Measurements from ENCODE around the gene KLF15. TPM values are rescaled to one million over a fixed set of nuclear protein-coding genes. Genes with fewer than 3 reads are reported as not detected.

The KLF15 gene
- total and polyA plus RNA-seq, 9 donors, result 13.4 to 83.3 (median 40.0) TPM

DNA sequence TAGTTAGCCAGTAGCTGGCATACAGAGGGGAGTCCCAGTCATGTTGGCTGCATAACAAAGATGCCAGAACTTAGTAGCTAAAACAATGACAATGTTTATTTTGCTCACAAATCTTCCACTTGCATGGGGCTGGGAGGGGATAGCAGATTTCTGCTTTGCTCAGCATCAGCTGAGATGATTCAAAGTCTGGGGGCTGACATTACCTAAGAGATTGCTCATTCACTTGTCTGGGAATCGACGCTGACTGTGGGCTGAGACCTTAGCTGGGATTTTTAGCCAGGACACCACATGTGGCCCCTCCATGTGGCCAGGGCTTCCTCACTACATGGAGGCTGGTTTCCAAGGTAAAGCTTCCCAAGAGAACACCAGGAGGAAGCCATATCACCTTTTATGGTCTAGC lies 24.8 kb upstream of the KLF15 start:
- Histone ChIP-seq H3K9me3 (no peaks in the 10 kb centered on the region), H3K27me3 (no peaks in the 10 kb centered on the region), H3K36me3 (no peaks in the 10 kb centered on the region), H3K4me1 (ENCODE audit: insufficient read depth) (no peaks in the 10 kb centered on the region), H3K27ac (no peak overlapping the region), H3K4me3 (no peak overlapping the region)
- intact Hi-C loops (cut with DNase I), result no loop called here
- TF ChIP-seq, protein P1, sequence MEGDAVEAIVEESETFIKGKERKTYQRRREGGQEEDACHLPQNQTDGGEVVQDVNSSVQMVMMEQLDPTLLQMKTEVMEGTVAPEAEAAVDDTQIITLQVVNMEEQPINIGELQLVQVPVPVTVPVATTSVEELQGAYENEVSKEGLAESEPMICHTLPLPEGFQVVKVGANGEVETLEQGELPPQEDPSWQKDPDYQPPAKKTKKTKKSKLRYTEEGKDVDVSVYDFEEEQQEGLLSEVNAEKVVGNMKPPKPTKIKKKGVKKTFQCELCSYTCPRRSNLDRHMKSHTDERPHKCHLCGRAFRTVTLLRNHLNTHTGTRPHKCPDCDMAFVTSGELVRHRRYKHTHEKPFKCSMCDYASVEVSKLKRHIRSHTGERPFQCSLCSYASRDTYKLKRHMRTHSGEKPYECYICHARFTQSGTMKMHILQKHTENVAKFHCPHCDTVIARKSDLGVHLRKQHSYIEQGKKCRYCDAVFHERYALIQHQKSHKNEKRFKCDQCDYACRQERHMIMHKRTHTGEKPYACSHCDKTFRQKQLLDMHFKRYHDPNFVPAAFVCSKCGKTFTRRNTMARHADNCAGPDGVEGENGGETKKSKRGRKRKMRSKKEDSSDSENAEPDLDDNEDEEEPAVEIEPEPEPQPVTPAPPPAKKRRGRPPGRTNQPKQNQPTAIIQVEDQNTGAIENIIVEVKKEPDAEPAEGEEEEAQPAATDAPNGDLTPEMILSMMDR (IDR thresholded peaks at IDR 0.05), result no peak
- TF ChIP-seq EP300 (IDR thresholded peaks at IDR 0.05) (no peak), POLR2A (IDR thresholded peaks at IDR 0.05) (no peak)
- WGBS, 3 donors, result 28 to 45% (median 36%) methylated on average over 2 of the region's 2 CpGs
- DNase-seq, result no peak

DNA sequence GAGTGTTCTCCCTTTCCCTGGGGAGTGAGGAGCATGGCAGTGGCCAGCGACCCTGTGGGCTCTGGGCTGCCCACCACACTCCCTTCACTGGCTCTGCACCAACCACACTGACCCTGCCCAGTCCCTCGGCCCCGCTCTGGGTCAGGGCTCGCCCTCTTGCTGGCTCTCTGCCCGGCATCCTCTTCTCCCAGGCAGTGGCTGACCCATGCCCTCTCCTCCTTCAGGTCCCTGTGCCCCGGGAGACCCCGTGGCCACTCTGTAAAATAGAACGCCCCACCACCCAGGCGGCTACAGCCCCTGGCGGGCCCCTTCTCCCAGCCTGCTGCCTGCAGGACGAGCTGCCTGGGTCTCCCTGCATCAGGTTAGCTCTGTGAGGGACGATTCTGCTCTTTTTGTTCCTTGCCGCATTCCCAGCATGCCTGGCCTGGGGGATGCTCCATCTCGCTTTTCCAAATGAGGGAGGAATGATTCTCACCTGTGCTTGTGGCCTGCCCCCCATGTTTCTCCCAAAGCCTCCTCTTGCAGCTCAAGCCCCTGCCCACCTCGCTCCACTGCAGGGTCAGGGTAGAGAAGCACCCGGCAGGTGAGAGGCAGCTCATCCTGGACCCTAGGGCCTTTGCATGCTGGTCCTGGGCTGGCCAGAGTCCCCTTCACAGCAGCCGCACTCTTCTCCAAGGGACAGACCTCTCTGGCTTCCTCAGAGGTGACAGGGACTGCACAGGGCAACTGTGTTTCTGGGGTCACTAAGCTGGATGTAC lies 23.0 kb upstream of the KLF15 start:
- intact Hi-C loops (cut with DNase I), result no loop called here
- H3K4me1 ChIP-seq (ENCODE audit: insufficient read depth), result no peaks in the 10 kb centered on the region
- no peak overlapping the region for H3K27ac ChIP-seq
- H3K27me3 ChIP-seq, result no peaks in the 10 kb centered on the region
- no peak for TF ChIP-seq POLR2A (IDR thresholded peaks at IDR 0.05)
- no peak for TF ChIP-seq EP300 (IDR thresholded peaks at IDR 0.05)
- TF ChIP-seq, protein P1 (IDR thresholded peaks at IDR 0.05), result no peak
- no peak for DNase-seq
- 66 to 70% (median 67%) methylated on average over 17 of the region's 17 CpGs for WGBS, 3 donors
- H3K4me3 ChIP-seq, result no peak overlapping the region
- no peaks in the 10 kb centered on the region for H3K9me3 ChIP-seq
- H3K36me3 ChIP-seq, result no peaks in the 10 kb centered on the region

DNA sequence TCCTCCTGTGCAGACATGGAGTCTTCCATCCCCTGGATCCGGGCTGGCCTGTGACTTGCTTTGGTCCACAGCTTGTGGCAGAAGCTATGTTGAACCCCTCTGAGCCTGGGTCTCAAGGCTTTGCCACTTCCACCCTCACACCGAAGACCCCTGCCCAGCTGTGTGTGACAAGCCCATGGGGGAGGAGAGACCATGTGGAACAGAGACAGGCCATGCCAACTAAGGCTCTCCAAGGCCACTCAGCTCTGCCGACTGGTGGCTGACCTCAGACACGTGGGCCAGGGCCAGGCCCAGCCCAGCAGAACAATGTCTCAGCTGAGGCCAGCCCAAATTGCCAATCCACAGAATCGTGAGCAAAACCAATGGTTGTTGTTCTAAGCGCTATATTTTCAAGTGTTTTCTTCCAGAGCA lies 21.1 kb upstream of the KLF15 start:
- intact Hi-C loops (cut with DNase I), result no loop called here
- H3K36me3 ChIP-seq, result no peaks in the 10 kb centered on the region
- H3K27me3 ChIP-seq, result no peaks in the 10 kb centered on the region
- no peak overlapping the region for H3K4me3 ChIP-seq
- H3K27ac ChIP-seq, result no peak overlapping the region
- TF ChIP-seq EP300 (IDR thresholded peaks at IDR 0.05) (no peak), POLR2A (IDR thresholded peaks at IDR 0.05) (no peak)
- TF ChIP-seq, protein P1 (IDR thresholded peaks at IDR 0.05), result no peak
- DNase-seq, result peak in 2 of 5 donors; percentile 5 to 11
- no peaks in the 10 kb centered on the region for H3K9me3 ChIP-seq
- peaks cover 5% of the 10 kb centered on the region for H3K4me1 ChIP-seq (ENCODE audit: insufficient read depth)
- WGBS, 3 donors, result 69 to 75% (median 71%) methylated on average over 5 to 6 of the region's 6 CpGs

DNA sequence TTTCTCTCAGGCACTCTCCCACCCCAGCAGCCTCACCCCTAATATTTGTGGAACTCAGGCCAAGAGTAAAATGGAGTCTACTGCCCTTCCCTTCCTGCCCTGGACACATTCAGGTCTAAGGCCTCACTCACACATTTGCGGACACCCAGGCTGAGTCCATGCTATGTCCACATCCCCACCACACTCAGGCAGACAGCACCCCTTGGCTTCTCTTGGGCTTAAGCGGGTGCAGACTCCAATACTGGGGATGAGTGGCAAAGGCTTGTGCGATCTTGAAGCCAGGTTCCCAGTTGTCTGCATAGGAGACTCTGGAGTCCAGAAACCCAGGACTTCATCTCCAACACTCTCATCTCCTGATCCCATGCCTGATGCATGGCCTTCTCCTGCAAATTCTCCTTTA lies 20.0 kb upstream of the KLF15 start:
- no peak for TF ChIP-seq POLR2A (IDR thresholded peaks at IDR 0.05)
- TF ChIP-seq, protein P1 (IDR thresholded peaks at IDR 0.05), result no peak
- WGBS, 3 donors, result 95 to 100% (median 98%) methylated on average over 3 of the region's 3 CpGs
- Histone ChIP-seq H3K4me1 (ENCODE audit: insufficient read depth) (peaks cover 5% of the 10 kb centered on the region), H3K27me3 (no peaks in the 10 kb centered on the region), H3K27ac (no peak overlapping the region), H3K9me3 (no peaks in the 10 kb centered on the region), H3K4me3 (no peak overlapping the region), H3K36me3 (no peaks in the 10 kb centered on the region)
- peak in 1 of 5 donors; percentile 9 for DNase-seq
- intact Hi-C loops (cut with DNase I), result no loop called here

Measured in ovary (tissue), 9 donors.